PFSK-1 (cell line): ENCODE measurements around the gene EPAS1.

ENCODE experiments used
- FOXP2 ChIP-seq: optimal IDR thresholded peaks from 2 replicates; pipeline ENCODE3; 2011; ENCODE audit warnings: borderline replicate concordance, control low read depth, inconsistent platforms; ENCODE audit not compliant: insufficient read depth; ENCODE audit errors: extremely low read length, extremely low read depth
- POLR2AphosphoS5 ChIP-seq: IDR thresholded peaks from 2 replicates; pipeline ENCODE4 v1.6.1; 2012; ENCODE audit warnings: low read depth, mild to moderate bottlenecking, control low read depth, low read length, moderate library complexity
- SIN3A ChIP-seq: IDR thresholded peaks from 2 replicates; pipeline ENCODE4 v1.6.1; 2012; ENCODE audit warnings: mild to moderate bottlenecking, low read length, moderate library complexity, borderline replicate concordance; ENCODE audit not compliant: insufficient read depth
- TAF1 ChIP-seq: IDR thresholded peaks from 2 replicates; pipeline ENCODE4 v1.6.1; 2012; ENCODE audit warnings: low read length, control low read depth, borderline replicate concordance; ENCODE audit not compliant: insufficient read depth
- TF ChIP-seq, protein P1 (sequence below), 2 experiments: IDR thresholded peaks; 2 replicates each; pipeline versions ENCODE4 v1.6.1 to v1.8.0; 2011 to 2012; ENCODE audit warnings: low read depth in 2 of 2, low read length in 2 of 2, control low read depth in 1 of 2, inconsistent platforms in 1 of 2, mild to moderate bottlenecking in 1 of 2, moderate library complexity in 1 of 2; ENCODE audit not compliant: insufficient read depth in 1 of 2

EPAS1 gene

DNA sequence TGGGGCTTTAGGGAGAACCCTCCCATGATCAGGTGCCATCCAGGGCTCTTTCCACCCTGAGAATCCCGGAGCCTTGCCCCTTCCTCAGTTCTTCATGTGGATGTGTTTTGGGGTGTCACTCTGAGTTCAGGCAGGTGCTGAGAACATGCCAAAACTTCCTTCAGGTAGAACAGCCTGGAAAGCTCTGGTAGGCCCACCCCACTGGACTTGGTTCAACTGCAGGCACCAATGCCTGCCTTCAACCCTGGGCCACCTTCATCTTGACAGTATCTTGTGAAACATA lies 85.8 kb downstream of the EPAS1 start:
- TF ChIP-seq TAF1 (no peak), FOXP2 (no peak), POLR2AphosphoS5 (no peak), SIN3A (no peak)
- TF ChIP-seq, protein P1, sequence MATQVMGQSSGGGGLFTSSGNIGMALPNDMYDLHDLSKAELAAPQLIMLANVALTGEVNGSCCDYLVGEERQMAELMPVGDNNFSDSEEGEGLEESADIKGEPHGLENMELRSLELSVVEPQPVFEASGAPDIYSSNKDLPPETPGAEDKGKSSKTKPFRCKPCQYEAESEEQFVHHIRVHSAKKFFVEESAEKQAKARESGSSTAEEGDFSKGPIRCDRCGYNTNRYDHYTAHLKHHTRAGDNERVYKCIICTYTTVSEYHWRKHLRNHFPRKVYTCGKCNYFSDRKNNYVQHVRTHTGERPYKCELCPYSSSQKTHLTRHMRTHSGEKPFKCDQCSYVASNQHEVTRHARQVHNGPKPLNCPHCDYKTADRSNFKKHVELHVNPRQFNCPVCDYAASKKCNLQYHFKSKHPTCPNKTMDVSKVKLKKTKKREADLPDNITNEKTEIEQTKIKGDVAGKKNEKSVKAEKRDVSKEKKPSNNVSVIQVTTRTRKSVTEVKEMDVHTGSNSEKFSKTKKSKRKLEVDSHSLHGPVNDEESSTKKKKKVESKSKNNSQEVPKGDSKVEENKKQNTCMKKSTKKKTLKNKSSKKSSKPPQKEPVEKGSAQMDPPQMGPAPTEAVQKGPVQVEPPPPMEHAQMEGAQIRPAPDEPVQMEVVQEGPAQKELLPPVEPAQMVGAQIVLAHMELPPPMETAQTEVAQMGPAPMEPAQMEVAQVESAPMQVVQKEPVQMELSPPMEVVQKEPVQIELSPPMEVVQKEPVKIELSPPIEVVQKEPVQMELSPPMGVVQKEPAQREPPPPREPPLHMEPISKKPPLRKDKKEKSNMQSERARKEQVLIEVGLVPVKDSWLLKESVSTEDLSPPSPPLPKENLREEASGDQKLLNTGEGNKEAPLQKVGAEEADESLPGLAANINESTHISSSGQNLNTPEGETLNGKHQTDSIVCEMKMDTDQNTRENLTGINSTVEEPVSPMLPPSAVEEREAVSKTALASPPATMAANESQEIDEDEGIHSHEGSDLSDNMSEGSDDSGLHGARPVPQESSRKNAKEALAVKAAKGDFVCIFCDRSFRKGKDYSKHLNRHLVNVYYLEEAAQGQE (IDR thresholded peaks at IDR 0.05; ENCODE audit: insufficient read depth in 1 of 2, low read depth in 2 of 2, low read length in 2 of 2): no peak

GRCh38 chr2:46383784-46384456 lies 86.7 kb downstream of the EPAS1 start:
- no peak for TF ChIP-seq TAF1

DNA sequence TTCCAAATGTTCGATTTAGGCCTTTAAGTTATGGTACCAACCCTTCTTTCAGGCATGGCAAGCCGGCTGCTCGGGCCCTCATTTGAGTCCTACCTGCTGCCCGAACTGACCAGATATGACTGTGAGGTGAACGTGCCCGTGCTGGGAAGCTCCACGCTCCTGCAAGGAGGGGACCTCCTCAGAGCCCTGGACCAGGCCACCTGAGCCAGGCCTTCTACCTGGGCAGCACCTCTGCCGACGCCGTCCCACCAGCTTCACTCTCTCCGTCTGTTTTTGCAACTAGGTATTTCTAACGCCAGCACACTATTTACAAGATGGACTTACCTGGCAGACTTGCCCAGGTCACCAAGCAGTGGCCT lies 87.2 kb downstream of the EPAS1 start:
- TF ChIP-seq FOXP2 (no peak), POLR2AphosphoS5 (no peak), SIN3A (no peak), TAF1 (no peak)
- TF ChIP-seq, protein P1 (IDR thresholded peaks at IDR 0.05; ENCODE audit: insufficient read depth in 1 of 2, low read depth in 2 of 2, low read length in 2 of 2): no peak

DNA sequence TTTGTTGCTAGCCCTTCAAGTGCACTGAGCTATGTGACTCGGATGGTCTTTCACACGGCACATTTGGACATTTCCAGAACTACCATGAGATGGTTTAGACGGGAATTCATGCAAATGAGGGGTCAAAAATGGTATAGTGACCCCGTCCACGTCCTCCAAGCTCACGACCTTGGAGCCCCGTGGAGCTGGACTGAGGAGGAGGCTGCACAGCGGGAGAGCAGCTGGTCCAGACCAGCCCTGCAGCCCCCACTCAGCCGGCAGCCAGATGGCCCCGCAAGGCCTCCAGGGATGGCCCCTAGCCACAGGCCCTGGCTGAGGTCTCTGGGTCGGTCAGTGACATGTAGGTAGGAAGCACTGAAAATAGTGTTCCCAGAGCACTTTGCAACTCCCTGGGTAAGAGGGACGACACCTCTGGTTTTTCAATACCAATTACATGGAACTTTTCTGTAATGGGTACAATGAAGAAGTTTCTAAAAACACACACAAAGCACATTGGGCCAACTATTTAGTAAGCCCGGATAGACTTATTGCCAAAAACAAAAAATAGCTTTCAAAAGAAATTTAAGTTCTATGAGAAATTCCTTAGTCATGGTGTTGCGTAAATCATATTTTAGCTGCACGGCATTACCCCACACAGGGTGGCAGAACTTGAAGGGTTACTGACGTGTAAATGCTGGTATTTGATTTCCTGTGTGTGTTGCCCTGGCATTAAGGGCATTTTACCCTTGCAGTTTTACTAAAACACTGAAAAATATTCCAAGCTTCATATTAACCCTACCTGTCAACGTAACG lies 88.8 kb downstream of the EPAS1 start:
- TF ChIP-seq SIN3A: no peak
- TF ChIP-seq, protein P1 (IDR thresholded peaks at IDR 0.05; ENCODE audit: insufficient read depth in 1 of 2, low read depth in 2 of 2, low read length in 2 of 2): no peak
- TF ChIP-seq FOXP2: no peak
- no peak for TF ChIP-seq POLR2AphosphoS5
- TF ChIP-seq TAF1: no peak

- no peak for TF ChIP-seq TAF1
- no peak for TF ChIP-seq FOXP2
- TF ChIP-seq SIN3A: no peak
- TF ChIP-seq POLR2AphosphoS5: no peak
- TF ChIP-seq, protein P1 (IDR thresholded peaks at IDR 0.05; ENCODE audit: insufficient read depth in 1 of 2, low read depth in 2 of 2, low read length in 2 of 2): no peak
Measured at GRCh38 chr2:46386763-46387162, 89.6 kb downstream of the EPAS1 start.
